ENCODE results near the gene BFSP2.
"Not testable (repeated sequence)": the region's sequence is repeated elsewhere in the genome, so short reads cannot be mapped to it uniquely, and the experiment has no call there.

BFSP2 gene

GRCh38 chr3:133460809-133461208 is 61.0 kb downstream of the BFSP2 start:
- no peak for DNase-seq

- DNase-seq = no peak
These were observed 61.4 kb downstream of the BFSP2 start for GRCh38 chr3:133461291-133461690.

- DNase-seq = no peak
These were observed 63.5 kb downstream of the BFSP2 start for GRCh38 chr3:133463347-133463860.

GRCh38 chr3:133464573-133464972 is 64.7 kb downstream of the BFSP2 start:
- no peak for DNase-seq

- no peak for DNase-seq
These were observed 66.9 kb downstream of the BFSP2 start for GRCh38 chr3:133466531-133467386.

- DNase-seq = no peak
These were observed 67.9 kb downstream of the BFSP2 start for GRCh38 chr3:133467780-133468179.

- DNase-seq = no peak
These were observed 68.4 kb downstream of the BFSP2 start for GRCh38 chr3:133468251-133468721.

GRCh38 chr3:133469140-133469731 is 69.4 kb downstream of the BFSP2 start:
- no peak for DNase-seq

- DNase-seq = no peak
These were observed 72.4 kb downstream of the BFSP2 start for GRCh38 chr3:133472242-133472641.

- no peak for DNase-seq
These were observed 73.0 kb downstream of the BFSP2 start for GRCh38 chr3:133472889-133473288.

GRCh38 chr3:133473472-133474191 is 73.8 kb downstream of the BFSP2 start:
- DNase-seq = not testable (repeated sequence)

GRCh38 chr3:133474251-133474801 is 74.5 kb downstream of the BFSP2 start:
- DNase-seq = no peak

GRCh38 chr3:133474817-133475216 is 75.0 kb downstream of the BFSP2 start:
- DNase-seq = no peak

- DNase-seq = no peak
These were observed 75.6 kb downstream of the BFSP2 start for GRCh38 chr3:133475245-133476010.

GRCh38 chr3:133476971-133477375 is 77.1 kb downstream of the BFSP2 start:
- DNase-seq = no peak

- no peak for DNase-seq
These were observed 77.6 kb downstream of the BFSP2 start for GRCh38 chr3:133477487-133477886.

- DNase-seq = no peak
These were observed 78.8 kb downstream of the BFSP2 start for GRCh38 chr3:133478624-133479023.

GRCh38 chr3:133479401-133479800 is 79.5 kb downstream of the BFSP2 start:
- DNase-seq = no peak

- DNase-seq = no peak
These were observed 80.2 kb downstream of the BFSP2 start for GRCh38 chr3:133479895-133480669.

GRCh38 chr3:133482474-133482873 is 82.6 kb downstream of the BFSP2 start:
- not testable (repeated sequence) for DNase-seq

- DNase-seq = no peak
These were observed 86.8 kb downstream of the BFSP2 start for GRCh38 chr3:133486658-133487057.
